ENCODE results near the gene CDH24. TPM values are rescaled to one million over a fixed set of nuclear protein-coding genes. Genes with fewer than 3 reads are reported as not detected.
"Not testable (repeated sequence)": the region's sequence is repeated elsewhere in the genome, so short reads cannot be mapped to it uniquely, and the experiment has no call there.

Gene CDH24
- total RNA-seq, 1 donor from 2014 or later: 3.7 TPM

DNA sequence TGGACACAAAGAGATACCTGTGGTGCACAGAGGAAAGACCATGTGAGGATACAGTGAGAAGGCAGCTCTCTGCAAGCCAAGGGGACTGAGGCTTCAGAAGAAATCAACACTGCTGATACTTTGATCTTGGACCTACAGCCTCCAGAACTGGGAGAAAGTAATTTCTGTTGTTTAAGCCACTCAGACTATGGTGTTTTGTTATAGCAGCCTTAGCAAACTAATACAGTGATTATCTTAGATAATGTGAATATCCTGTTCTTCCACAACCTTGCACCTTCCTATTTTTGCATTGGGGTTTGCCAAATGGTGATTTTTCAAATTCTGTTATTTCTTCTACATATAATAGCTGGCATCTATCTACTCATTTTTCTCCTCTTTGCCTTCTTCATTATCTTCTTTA is 39.2 kb downstream of the CDH24 start:
- no peak for DNase-seq (ENCODE audit: low spot score)

DNA sequence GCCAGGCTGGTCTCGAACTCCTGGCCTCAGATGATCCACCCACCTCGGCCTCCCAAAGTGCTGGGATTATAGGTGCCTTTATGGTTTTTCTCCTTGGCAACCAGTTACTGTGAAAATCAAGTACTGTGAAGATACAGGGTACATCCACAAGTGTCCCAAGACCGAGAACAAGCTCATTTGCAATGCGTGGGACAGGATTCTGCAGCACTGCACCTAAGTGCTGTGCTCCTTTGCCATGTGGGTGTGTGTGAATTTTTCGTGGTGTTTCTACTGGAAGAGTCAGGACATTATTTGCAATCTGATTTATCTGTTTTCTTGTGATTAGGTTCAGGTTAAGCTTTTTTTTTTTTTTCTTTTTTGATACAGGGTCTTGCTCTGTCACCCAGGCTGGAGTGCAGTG is 40.2 kb downstream of the CDH24 start:
- no peak for DNase-seq (ENCODE audit: low spot score)

DNA sequence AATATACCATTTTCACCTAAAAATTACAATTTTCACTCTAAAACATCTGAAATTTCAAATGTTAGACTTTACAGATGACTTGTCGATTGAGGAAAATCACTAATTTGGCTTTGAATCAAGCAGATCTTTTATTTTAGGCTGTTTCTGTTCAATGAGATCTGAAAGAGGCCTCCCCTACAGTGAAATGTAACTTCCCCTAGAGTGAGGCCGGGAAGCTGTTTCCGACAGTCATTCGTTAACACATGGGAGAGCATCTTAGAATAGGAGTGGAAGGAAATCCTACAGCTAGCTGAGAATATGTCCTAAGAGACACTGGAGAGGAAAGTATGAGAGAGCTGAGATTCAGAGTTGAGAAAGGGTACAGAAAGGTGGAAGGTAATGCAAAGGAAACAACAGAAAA is 41.7 kb downstream of the CDH24 start:
- no peak for DNase-seq (ENCODE audit: low spot score)

DNA sequence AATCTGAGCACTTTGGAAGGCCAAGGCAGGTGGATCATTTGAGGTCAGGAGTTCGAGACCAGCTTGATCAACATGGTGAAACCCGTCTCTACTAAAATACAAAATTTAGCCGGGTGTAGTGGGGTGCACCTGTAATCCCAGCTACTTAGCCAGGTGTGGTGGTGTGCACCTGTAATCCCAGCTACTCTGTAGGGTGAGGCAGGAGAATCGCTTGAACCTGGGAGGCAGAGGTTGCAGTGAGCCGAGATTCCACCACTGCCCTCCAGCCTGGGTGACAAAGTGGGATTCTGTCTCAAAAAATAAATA is 43.6 kb downstream of the CDH24 start:
- DNase-seq (ENCODE audit: low spot score): not testable (repeated sequence)

DNA sequence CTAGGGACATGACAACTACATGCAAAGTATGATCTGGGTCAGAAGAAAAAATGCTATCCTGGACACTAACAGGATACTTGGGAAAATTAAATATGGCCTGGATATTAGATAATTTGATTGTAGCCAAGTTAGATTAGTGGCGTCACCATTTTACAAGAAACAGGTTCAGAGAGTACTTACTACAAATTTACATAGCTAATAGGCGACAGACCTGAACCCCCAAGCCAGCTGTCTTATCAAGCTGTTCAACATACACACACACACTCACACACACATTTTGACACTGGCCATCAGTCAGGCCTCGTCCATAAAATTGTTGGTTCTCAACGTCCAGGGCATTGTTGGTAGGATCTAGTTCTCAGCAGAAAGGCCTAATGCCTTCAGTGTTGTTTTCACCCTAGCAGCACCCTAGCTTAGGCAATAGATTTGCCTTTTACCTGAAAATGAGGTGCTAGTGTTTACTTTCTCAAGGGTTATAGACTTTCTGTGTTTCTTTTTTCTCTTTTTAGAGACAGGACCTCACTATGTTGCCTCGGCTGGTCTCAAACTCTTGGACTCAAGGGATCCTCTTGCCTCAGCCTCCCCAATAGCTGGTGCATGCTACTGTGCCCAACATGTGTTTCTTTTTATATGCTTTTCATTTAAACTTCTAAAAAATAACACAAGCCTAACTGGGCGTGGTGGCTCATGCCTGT is 44.1 kb downstream of the CDH24 start:
- no peak for DNase-seq (ENCODE audit: low spot score)

DNA sequence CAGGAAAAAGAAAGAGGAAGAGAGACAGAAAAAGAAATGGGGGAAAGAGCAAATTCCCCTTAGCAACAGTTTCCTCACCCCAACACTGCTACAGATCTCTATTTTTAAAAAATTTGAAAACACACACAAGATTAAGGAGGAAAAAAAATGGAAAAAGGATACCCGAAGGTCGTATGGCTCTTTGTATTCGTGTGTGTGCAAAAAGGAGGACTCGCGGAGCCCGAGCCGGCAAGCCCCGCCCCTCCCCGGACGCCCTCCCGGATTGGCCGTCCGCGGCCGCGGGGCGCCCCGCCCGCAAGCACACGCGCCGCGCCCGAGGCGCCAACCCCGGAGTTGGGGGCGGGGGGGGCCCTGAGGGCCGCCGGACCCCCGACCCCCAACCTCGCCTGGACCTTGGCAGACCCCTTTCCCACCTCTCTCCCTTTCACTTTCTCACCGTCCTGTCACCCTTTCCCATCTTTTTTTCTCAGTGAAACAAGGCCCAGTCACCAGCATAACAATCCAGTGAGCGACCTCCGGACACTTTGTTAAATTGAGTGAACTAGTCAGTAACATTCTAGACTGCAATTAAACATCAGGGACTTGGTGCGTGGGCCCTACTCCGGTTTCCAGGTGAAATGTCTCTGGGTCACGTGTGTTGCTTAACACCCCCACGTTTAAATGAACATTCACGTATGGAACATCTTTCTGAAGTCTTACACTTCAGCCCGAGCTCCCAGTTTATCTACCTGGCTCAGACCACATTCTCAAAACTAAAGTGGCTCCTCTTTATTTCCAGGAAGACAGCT is 47.2 kb downstream of the CDH24 start, which contains the start of gene C14orf93:
Gene C14orf93 (minus strand): TSS at position 205 of the 788 bp plus-strand sequence. CDS start 11,120 bp downstream, outside the sequence.
- DNase-seq (ENCODE audit: low spot score): peak; percentile 86

DNA sequence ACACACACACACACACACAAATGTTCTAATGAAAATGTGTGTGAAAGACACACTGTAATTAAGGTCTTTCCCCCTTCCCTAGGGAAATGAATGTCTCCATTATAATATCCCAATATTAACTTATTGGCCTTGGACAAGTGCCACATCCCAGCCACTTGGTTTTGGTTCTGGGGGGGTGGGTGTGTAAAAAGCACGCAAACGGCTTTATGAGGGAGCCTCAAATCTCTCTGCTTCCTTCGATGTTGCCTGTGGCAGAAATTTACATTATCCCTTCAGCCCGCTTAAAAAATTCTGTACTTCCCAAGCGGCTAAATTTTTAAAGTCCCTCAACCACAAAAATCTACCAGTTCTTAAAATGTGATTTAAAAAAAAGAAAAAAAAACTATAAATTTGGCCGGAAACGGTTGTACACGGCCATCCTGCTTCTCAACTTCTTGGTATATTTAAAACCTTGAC is 47.8 kb downstream of the CDH24 start:
- no peak for DNase-seq (ENCODE audit: low spot score)

DNA sequence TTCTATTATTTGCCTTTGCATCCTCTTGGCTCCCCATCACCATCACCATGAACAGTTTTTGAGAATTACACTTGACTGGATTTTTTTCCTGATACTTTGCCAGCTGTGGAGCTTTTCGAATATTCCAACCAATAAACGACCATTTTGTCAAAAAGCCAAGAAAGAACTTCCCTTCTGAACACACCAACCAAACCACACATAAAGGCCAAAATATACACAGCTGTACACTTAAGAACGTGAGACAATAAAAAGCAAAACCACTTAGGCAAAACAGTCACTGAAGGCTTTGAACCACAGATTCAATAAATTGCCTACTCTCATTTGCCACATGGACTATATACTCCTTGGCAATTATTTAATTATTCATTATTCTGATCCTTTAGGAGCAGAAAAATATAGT is 48.5 kb downstream of the CDH24 start:
- no peak for DNase-seq (ENCODE audit: low spot score)

DNA sequence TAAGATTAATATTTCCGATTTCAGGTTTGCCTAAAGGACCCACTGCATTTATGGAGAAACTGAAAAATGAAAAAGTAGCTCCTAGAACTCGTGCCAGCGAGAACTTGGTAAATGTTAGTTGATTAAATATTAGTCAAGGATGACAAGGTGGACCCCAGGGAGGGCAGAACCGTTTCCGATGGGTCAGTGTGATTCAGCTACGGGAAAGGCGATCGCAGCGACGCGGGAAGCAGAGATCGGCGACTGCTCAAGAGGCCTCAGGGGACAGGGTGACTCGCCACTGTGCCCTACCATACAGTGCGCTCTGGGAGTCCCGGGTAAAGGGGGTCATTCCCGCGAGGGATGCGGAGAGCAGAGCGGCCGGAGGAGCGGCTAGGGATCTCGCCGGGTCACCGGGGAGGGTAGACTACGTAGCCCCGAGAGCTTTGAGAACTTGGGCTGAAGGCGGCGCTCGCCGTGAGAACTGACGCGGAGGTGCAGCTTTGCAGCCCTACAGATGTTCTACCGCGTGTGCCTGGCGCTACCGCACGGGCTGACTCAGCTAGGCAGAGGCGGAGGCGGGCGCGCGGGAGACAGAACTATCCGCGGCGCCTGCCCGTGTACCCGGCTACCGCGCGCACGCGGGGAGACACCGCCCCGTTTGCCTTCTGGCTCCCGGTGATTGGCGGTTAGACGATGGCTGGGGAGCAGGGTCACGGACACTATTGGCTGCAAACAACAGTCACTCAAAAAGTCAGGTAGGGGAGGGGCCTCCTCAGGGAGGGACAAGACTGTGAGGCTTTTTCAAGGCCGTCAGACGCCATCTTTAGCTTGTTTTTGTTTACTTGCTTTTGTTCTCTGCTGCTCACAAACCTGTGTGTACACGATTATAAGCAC is 50.5 kb downstream of the CDH24 start:
- DNase-seq (ENCODE audit: low spot score): peak; percentile 98

DNA sequence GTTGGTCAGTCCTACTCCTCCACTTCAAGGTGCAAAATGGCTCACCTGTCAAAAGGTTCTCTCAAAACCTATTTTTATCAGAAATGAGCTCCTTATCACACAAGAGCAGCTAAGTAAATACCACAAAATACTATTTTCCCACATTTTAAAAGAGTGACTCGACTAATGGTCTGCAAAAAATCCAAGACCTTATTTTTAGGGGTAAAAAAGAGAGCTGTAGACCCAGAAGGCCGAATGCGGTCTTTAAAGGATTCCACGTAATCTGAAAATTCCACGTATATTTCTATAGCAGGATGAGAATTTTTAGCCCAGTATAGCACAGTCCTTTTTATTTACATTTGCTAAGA is 51.2 kb downstream of the CDH24 start:
- DNase-seq (ENCODE audit: low spot score): no peak

DNA sequence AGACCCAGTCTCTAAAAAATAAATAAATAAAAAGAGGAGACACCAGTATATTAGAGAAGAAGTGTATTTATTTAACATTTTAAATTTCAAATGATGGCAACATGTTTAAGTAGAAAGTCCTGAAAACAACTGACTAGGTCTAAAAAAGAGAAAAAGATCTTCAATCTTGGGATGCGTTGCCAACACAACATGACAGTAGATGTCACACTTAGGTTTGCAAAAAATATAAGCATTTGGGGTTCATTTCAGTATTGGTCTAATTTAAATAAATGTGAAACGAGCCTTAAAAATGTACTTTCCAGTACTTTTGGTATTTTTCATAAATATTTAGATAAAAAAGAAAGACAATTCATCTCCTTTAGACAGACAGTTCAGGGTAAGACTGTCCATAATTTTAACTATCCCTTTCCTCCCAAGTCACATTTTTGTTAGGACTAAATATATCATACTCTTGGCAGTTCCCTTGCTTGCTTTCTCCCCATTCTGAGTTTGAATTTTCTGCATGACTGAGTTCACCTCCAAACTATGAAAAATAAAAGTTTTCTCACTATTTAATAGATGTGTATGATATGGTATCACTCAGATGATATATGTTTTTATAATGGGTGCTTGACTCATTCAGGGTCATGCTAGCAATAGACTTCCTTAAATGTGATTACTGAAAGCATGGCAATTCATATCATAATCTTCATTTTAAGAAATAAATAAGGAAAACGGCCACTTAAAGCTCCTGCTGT is 51.7 kb downstream of the CDH24 start:
- no peak for DNase-seq (ENCODE audit: low spot score)

DNA sequence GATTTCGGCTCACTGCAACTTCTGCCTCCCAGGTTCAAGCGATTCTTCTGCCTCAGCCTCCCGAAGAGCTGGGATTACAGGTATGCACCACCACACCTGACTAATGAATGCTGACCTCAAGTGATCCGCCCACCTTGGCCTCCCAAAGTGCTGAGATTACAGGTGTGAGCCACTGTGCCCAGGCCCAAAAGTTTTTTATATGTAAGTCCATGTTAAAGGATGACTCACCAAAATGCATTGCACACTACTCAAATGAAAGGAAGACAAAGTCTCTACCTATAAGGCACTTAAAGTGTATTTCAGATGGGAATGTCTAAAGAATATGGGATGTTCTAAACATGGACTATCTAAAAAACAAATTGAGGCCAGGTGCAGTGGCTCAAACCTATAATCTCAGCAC is 53.0 kb downstream of the CDH24 start:
- DNase-seq (ENCODE audit: low spot score): not testable (repeated sequence)

DNA sequence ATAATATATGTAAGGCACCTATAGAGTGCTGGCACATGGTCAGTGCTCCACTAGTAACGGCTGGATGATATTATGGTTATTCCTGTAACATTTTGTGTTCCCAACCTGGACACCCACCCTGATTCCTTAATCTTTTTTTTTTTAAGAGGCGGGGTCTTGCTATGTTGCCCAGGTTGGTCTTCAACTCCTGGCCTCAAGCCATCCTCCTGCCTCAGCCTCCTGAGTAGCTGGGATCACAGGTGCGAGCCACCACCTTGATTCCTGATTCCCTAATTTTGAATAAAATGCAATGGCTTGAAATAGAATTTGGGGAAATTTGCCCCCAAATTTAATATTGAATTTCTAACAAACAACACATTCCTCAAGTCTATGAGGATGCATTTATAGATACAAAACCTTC is 54.7 kb downstream of the CDH24 start:
- DNase-seq (ENCODE audit: low spot score): no peak

DNA sequence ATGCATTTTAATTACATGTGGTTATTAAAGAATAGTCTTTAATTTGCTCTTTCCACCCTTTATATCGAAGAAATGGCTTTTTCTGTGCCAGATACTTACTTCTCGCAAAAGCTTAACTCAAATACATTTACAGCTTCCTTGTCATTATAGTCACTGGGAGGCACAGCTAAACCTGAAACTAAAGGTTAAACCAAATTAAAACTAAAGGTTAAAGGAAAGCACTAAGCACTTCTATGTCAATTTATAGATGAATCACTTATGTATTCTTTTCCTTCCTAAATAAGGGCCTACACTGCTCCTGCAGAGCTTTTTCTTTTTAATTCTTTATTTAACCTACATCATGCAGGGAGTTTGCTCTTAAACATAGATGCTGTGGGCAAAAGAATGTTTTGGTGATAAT is 56.5 kb downstream of the CDH24 start:
- no peak for DNase-seq (ENCODE audit: low spot score)

DNA sequence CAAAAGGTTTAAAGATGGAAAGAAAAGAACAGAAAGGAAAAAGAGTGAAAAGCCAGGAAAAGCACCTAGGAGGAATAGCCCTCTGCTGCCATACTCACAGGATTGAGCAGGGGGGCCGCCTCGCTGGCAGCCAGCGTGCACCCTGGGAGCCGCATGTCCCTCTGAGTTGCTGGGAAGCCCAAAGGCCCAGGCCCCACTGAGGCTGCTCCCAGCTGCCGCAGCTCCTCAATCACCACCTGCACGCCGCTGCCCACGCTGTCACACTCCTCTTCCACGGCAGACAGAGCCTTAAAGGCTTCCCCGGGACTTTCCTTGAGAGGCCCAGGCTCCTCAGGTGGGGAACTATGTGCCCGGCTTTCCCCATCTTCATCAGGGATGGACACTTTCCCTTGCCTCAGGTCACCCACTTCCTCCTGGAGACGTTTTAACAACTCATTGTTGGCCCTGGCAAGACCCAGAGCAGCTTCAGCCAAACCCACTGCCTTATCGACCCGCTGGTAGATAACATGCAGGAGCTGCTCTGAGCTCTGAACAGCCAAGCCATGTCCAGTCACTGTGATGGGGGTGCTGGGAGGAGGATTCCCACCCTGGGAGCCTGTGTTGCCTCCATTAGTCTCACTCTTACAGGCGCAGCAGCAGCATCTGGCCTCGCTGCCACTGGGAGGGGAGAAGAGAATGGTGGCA is 58.8 kb downstream of the CDH24 start:
- no peak for DNase-seq (ENCODE audit: low spot score)

DNA sequence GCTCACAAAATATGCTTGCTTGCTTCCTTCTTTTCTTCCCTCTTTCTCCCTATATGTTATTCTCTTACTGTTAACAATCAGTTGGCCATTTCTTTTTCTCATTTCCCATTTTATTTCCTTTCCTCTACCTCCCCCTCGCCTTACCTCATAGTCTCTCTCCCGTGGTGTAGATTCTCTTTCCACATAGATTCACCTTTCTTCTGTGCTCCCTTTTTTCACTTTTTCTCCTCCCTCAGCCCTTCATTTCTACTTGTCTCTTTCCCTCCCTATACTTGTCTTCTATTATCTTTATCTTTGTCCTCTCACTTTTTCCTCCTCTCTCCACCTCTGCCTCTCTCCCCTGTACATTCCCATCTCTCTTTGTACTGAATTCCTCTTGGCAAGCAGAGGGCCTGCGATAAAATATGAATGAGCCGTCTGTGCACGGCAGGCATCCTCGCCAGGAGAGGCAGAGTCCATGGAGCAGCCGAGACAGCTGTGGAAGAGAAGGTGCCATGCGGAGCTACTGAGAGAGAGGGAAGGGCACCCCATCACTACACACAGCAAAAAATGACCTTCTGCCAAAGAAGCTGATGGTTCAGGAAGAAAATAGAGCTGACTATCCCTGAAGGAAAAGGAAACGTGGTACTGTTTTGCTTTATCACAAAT is 59.5 kb downstream of the CDH24 start:
- no peak for DNase-seq (ENCODE audit: low spot score)

Measured in ureter (tissue), 1 donor.